ENCODE results near the gene TGOLN2.
"Not testable (repeated sequence)": the region's sequence is repeated elsewhere in the genome, so short reads cannot be mapped to it uniquely, and the experiment has no call there.

The TGOLN2 gene

GRCh38 chr2:85329701-85330100, 1.9 kb upstream of the TGOLN2 start:
- not testable (repeated sequence) for ATAC-seq (replicated peaks; ENCODE audit: extremely low read depth, poor library complexity, severe bottlenecking); H3K9me3 Mint-ChIP-seq; H3K27ac Mint-ChIP-seq (ENCODE audit: low read depth); H3K4me3 Mint-ChIP-seq; H3K27me3 Mint-ChIP-seq; DNase-seq (ENCODE audit: low spot score in 2 of 2)
- H3K4me1 Mint-ChIP-seq, result peaks cover 43% of the 10 kb centered on the region
- peaks cover 39% of the 10 kb centered on the region for H3K36me3 Mint-ChIP-seq (ENCODE audit: insufficient read depth)

- peak overlapping the region; percentile 98 for H3K27ac Mint-ChIP-seq (ENCODE audit: low read depth)
- DNase-seq (ENCODE audit: low spot score in 2 of 2), result no peak
- H3K9me3 Mint-ChIP-seq, result no peaks in the 10 kb centered on the region
- peak overlapping the region; percentile 91 for H3K4me3 Mint-ChIP-seq
- peaks cover 44% of the 10 kb centered on the region for H3K36me3 Mint-ChIP-seq (ENCODE audit: insufficient read depth)
- no peak for ATAC-seq (replicated peaks; ENCODE audit: extremely low read depth, poor library complexity, severe bottlenecking)
- H3K4me1 Mint-ChIP-seq, result peaks cover 48% of the 10 kb centered on the region
- no peaks in the 10 kb centered on the region for H3K27me3 Mint-ChIP-seq
These were observed 1.4 kb upstream of the TGOLN2 start for GRCh38 chr2:85329181-85329651.

GRCh38 chr2:85327160-85327821, 498 bp downstream of the TGOLN2 start:
- Mint-ChIP-seq H3K27me3 (no peaks in the 10 kb centered on the region), H3K9me3 (no peaks in the 10 kb centered on the region), H3K36me3 (ENCODE audit: insufficient read depth) (peaks cover 63% of the 10 kb centered on the region), H3K27ac (ENCODE audit: low read depth) (peak overlapping the region; percentile 98), H3K4me3 (peak overlapping the region; percentile 91), H3K4me1 (peaks cover 67% of the 10 kb centered on the region)
- ATAC-seq (replicated peaks; ENCODE audit: extremely low read depth, poor library complexity, severe bottlenecking) (peak; percentile 52), DNase-seq (ENCODE audit: low spot score in 2 of 2) (peak; percentile 41 to 53)

GRCh38 chr2:85326406-85327159, 1.2 kb downstream of the TGOLN2 start:
- peak; percentile 12 for ATAC-seq (replicated peaks; ENCODE audit: extremely low read depth, poor library complexity, severe bottlenecking)

GRCh38 chr2:85325466-85325811, 2.4 kb downstream of the TGOLN2 start:
- Mint-ChIP-seq H3K9me3 (no peaks in the 10 kb centered on the region), H3K27ac (ENCODE audit: low read depth) (peak overlapping the region; percentile 98), H3K27me3 (no peaks in the 10 kb centered on the region), H3K4me1 (peaks cover 85% of the 10 kb centered on the region), H3K36me3 (ENCODE audit: insufficient read depth) (peaks cover 79% of the 10 kb centered on the region), H3K4me3 (peak overlapping the region; percentile 91)
- ATAC-seq (replicated peaks; ENCODE audit: extremely low read depth, poor library complexity, severe bottlenecking), result no peak
- DNase-seq (ENCODE audit: low spot score in 2 of 2), result no peak

More at GRCh38 chr2:85326406-85327159, 1.2 kb downstream of the TGOLN2 start:
- peak in 1 of 2 donors; percentile 31 for DNase-seq (ENCODE audit: low spot score in 2 of 2)
- H3K27ac Mint-ChIP-seq (ENCODE audit: low read depth), result peak overlapping the region; percentile 98
- H3K9me3 Mint-ChIP-seq, result no peaks in the 10 kb centered on the region
- peaks cover 74% of the 10 kb centered on the region for H3K4me1 Mint-ChIP-seq
- peak overlapping the region; percentile 91 for H3K4me3 Mint-ChIP-seq
- peaks cover 71% of the 10 kb centered on the region for H3K36me3 Mint-ChIP-seq (ENCODE audit: insufficient read depth)
- H3K27me3 Mint-ChIP-seq, result no peaks in the 10 kb centered on the region

GRCh38 chr2:85324639-85325465, 2.9 kb downstream of the TGOLN2 start:
- H3K4me3 Mint-ChIP-seq, result peak overlapping the region; percentile 91
- H3K27ac Mint-ChIP-seq (ENCODE audit: low read depth), result peak overlapping the region; percentile 98
- ATAC-seq (replicated peaks; ENCODE audit: extremely low read depth, poor library complexity, severe bottlenecking) (no peak), DNase-seq (ENCODE audit: low spot score in 2 of 2) (no peak)
- no peaks in the 10 kb centered on the region for H3K27me3 Mint-ChIP-seq
- H3K9me3 Mint-ChIP-seq, result no peaks in the 10 kb centered on the region
- peaks cover 85% of the 10 kb centered on the region for H3K36me3 Mint-ChIP-seq (ENCODE audit: insufficient read depth)
- peaks cover 91% of the 10 kb centered on the region for H3K4me1 Mint-ChIP-seq

GRCh38 chr2:85323988-85324367, 3.8 kb downstream of the TGOLN2 start:
- peaks cover 93% of the 10 kb centered on the region for H3K4me1 Mint-ChIP-seq
- H3K4me3 Mint-ChIP-seq, result peak overlapping the region; percentile 91
- H3K27ac Mint-ChIP-seq (ENCODE audit: low read depth), result peak overlapping the region; percentile 23
- not testable (repeated sequence) for ATAC-seq (replicated peaks; ENCODE audit: extremely low read depth, poor library complexity, severe bottlenecking); DNase-seq (ENCODE audit: low spot score in 2 of 2); H3K9me3 Mint-ChIP-seq; H3K27me3 Mint-ChIP-seq
- H3K36me3 Mint-ChIP-seq (ENCODE audit: insufficient read depth), result peaks cover 91% of the 10 kb centered on the region

GRCh38 chr2:85323351-85323987, 4.3 kb downstream of the TGOLN2 start:
- Mint-ChIP-seq H3K4me3 (peak overlapping the region; percentile 91), H3K27ac (ENCODE audit: low read depth) (peak overlapping the region; percentile 23), H3K9me3 (no peaks in the 10 kb centered on the region), H3K27me3 (no peaks in the 10 kb centered on the region), H3K36me3 (ENCODE audit: insufficient read depth) (peaks cover 91% of the 10 kb centered on the region), H3K4me1 (peaks cover 93% of the 10 kb centered on the region)
- ATAC-seq (replicated peaks; ENCODE audit: extremely low read depth, poor library complexity, severe bottlenecking) (no peak), DNase-seq (ENCODE audit: low spot score in 2 of 2) (no peak)

- peak overlapping the region; percentile 5 for H3K4me3 Mint-ChIP-seq
- H3K36me3 Mint-ChIP-seq (ENCODE audit: insufficient read depth), result peaks cover 74% of the 10 kb centered on the region
- peaks cover 75% of the 10 kb centered on the region for H3K4me1 Mint-ChIP-seq
- no peaks in the 10 kb centered on the region for H3K27me3 Mint-ChIP-seq
- DNase-seq (ENCODE audit: low spot score in 2 of 2), result no peak
- no peak for ATAC-seq (replicated peaks; ENCODE audit: extremely low read depth, poor library complexity, severe bottlenecking)
- peak overlapping the region; percentile 75 for H3K27ac Mint-ChIP-seq (ENCODE audit: low read depth)
- no peaks in the 10 kb centered on the region for H3K9me3 Mint-ChIP-seq
These were observed 8.0 kb downstream of the TGOLN2 start for GRCh38 chr2:85319796-85320195.

GRCh38 chr2:85318222-85319074, 9.3 kb downstream of the TGOLN2 start:
- peak overlapping the region; percentile 75 for H3K27ac Mint-ChIP-seq (ENCODE audit: low read depth)
- DNase-seq (ENCODE audit: low spot score in 2 of 2) (no peak), ATAC-seq (replicated peaks; ENCODE audit: extremely low read depth, poor library complexity, severe bottlenecking) (peak; percentile 63)
- H3K4me3 Mint-ChIP-seq, result peak overlapping the region; percentile 5
- H3K27me3 Mint-ChIP-seq, result no peaks in the 10 kb centered on the region
- no peaks in the 10 kb centered on the region for H3K9me3 Mint-ChIP-seq
- peaks cover 64% of the 10 kb centered on the region for H3K36me3 Mint-ChIP-seq (ENCODE audit: insufficient read depth)
- peaks cover 72% of the 10 kb centered on the region for H3K4me1 Mint-ChIP-seq

- not testable (repeated sequence) for H3K4me3 Mint-ChIP-seq; H3K27ac Mint-ChIP-seq (ENCODE audit: low read depth); DNase-seq (ENCODE audit: low spot score in 2 of 2); ATAC-seq (replicated peaks; ENCODE audit: extremely low read depth, poor library complexity, severe bottlenecking); H3K27me3 Mint-ChIP-seq; H3K9me3 Mint-ChIP-seq
- H3K4me1 Mint-ChIP-seq, result peaks cover 47% of the 10 kb centered on the region
- H3K36me3 Mint-ChIP-seq (ENCODE audit: insufficient read depth), result peaks cover 47% of the 10 kb centered on the region
These were observed 11.9 kb downstream of the TGOLN2 start for GRCh38 chr2:85315921-85316320.
